Naive thymus-derived CD4-positive, alpha-beta T cell (primary cell): ENCODE results near the gene LRRC8D. TPM values are rescaled to one million over a fixed set of nuclear protein-coding genes. Genes with fewer than 3 reads are reported as not detected.
A peak's percentile ranks its signal among the peaks of the same experiment; 100 is the strongest.

ENCODE experiments used
- ATAC-seq: fragments of 150-1000 bp; cut with Tn5 transposase; 2 replicates; pipeline ENCODE4 v1.10.0; 2021; ENCODE audit warnings: mild to moderate bottlenecking, moderate library complexity
- CTCF ChIA-PET: fragments of 350-600 bp; sonication (Branson Sonifier 250); formaldehyde crosslinking; loops from one replicate; lab custom pipeline; 2021; ENCODE audit warnings: antibody characterized with exemption; lab: Charles Lee
- POLR2A ChIA-PET: fragments of 350-600 bp; sonication (Branson Sonifier 250); formaldehyde crosslinking; loops from one replicate; lab custom pipeline; 2021; ENCODE audit warnings: antibody characterized with exemption, inconsistent platforms; lab: Charles Lee
- DNase-seq, 9 donors: peaks; one replicate each; pipeline versions ENCODE4 v3.0.0 to v3.0.0-alpha.2; 2020 to 2022; ENCODE audit warnings: mixed read lengths in 1 of 9
- H3K27ac ChIP-seq: one replicate; pipeline ENCODE4 v1.7.0; 2013; ENCODE audit warnings: mild to moderate bottlenecking, low read depth, low read length, moderate library complexity
- H3K27me3 ChIP-seq, 2 donors: one replicate each; pipeline ENCODE4 v1.7.0; 2013; ENCODE audit warnings: low read length in 2 of 2, mild to moderate bottlenecking in 2 of 2, moderate library complexity in 2 of 2; ENCODE audit not compliant: control insufficient read depth in 2 of 2, insufficient read depth in 2 of 2
- H3K36me3 ChIP-seq, 3 experiments: 1 replicate in 2 of 3; 2 replicates in 1 of 3; pipeline ENCODE4 v1.7.0; 2013; ENCODE audit warnings: low read length in 3 of 3, mild to moderate bottlenecking in 3 of 3, moderate library complexity in 1 of 3; ENCODE audit not compliant: insufficient read depth in 3 of 3, control insufficient read depth in 2 of 3
- H3K4me1 ChIP-seq, 2 donors: one replicate each; pipeline ENCODE4 v1.7.0; 2013; ENCODE audit warnings: low read length in 2 of 2, mild to moderate bottlenecking in 2 of 2, moderate library complexity in 1 of 2; ENCODE audit not compliant: control insufficient read depth in 2 of 2, insufficient read depth in 2 of 2
- H3K4me3 ChIP-seq: 2 replicates; pipeline ENCODE4 v1.7.0; 2013; ENCODE audit warnings: mild to moderate bottlenecking, low read length
- H3K9me3 ChIP-seq, 3 experiments: 1 replicate in 2 of 3; 2 replicates in 1 of 3; pipeline ENCODE4 v1.7.0; 2013; ENCODE audit warnings: low read length in 3 of 3; ENCODE audit not compliant: control insufficient read depth in 2 of 3
- H3K27ac Mint-ChIP-seq, 9 donors: one replicate each; pipeline ENCODE4 v1.8.0; 2020 to 2022; ENCODE audit warnings: mixed read lengths in 9 of 9, mild to moderate bottlenecking in 8 of 9, moderate library complexity in 5 of 9, inconsistent platforms in 2 of 9
- H3K27me3 Mint-ChIP-seq, 5 donors: one replicate each; pipeline ENCODE4 v1.8.0; 2021 to 2022; ENCODE audit warnings: mixed read lengths in 5 of 5, mild to moderate bottlenecking in 1 of 5
- H3K36me3 Mint-ChIP-seq, 5 donors: one replicate each; pipeline ENCODE4 v1.8.0; 2020 to 2022; ENCODE audit warnings: mixed read lengths in 5 of 5, mild to moderate bottlenecking in 3 of 5, inconsistent platforms in 1 of 5
- H3K4me1 Mint-ChIP-seq, 7 donors: one replicate each; pipeline ENCODE4 v1.8.0; 2020 to 2022; ENCODE audit warnings: mixed read lengths in 7 of 7, mild to moderate bottlenecking in 3 of 7, inconsistent platforms in 1 of 7
- H3K4me3 Mint-ChIP-seq, 10 donors: one replicate each; pipeline ENCODE4 v1.8.0; 2020 to 2022; ENCODE audit warnings: mild to moderate bottlenecking in 10 of 10, mixed read lengths in 10 of 10, moderate library complexity in 6 of 10, inconsistent platforms in 2 of 10
- H3K9me3 Mint-ChIP-seq, 11 donors: one replicate each; pipeline ENCODE4 v1.8.0; 2020 to 2022; ENCODE audit warnings: mixed read lengths in 11 of 11, mild to moderate bottlenecking in 4 of 11, inconsistent platforms in 1 of 11, moderate library complexity in 1 of 11
- intact Hi-C, 2 donors: fragments of 100-400 bp; cut with micrococcal nuclease; formaldehyde crosslinking; loops; one replicate each; pipeline ENCODE4 v1.15.1; 2023
- polyA plus RNA-seq, 2 donors: library from polyadenylated mRNA; unstranded; fragments of 300-500 nt; fragmentation: Illumina TruSeq; gene quantifications; one replicate each; pipeline ENCODE4 v1.2.3, GENCODE V29; 2021
- total RNA-seq, 6 experiments: library from RNA in 5 of 6; stranded (reverse) in 5 of 6; gene quantifications; 1 replicate in 5 of 6; 2 replicates in 1 of 6; pipeline ENCODE4 v1.2.3 and lab custom pipeline; 2021 to 2026

LRRC8D gene
- total and polyA plus RNA-seq, 7 experiments from 2014 or later, result 21.1 to 65.7 (median 38.9) TPM

DNA sequence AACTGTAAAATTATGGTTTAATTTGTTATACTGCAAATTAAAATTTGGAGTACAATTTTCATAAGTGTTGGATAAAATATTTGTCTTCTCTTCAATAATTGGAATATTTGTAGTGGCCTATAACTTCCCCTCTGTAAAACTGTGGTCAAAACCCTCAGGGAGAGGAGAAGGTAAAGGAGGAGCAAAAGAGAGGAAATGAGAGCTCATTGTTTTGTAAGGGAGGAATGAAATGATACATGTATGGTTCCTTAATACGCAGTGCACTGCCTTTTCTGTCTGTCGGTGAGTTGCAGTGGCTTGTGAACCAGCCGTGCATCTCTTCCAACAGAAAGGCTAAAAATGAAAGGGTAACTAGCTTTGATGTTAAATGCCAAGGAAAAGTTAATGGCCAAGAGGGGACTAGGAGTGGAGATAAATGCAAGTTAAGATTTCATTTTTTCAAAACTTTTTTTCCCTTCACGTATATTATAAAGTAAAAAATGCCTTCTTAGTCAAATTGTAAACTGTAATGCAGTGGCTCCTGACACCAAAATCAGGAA lies 26.4 kb downstream of the LRRC8D start:
- no peaks in the 10 kb centered on the region for H3K27me3 Mint-ChIP-seq
- no peaks in the 10 kb centered on the region for H3K9me3 Mint-ChIP-seq
- H3K36me3 Mint-ChIP-seq, result peaks cover 0 to 28% (median 12%) of the 10 kb centered on the region in 5 donors
- ChIA-PET POLR2A (interaction anchor here (0.6 to 3.6 kb wide), 5 partner anchors 11 to 239 kb away, joined by 3 to 18 read pairs (median 5); partner anchors contain the start of gene LRRC8D), CTCF (interaction anchor here (0.6 kb wide), 1 partner anchor 140 kb away, joined by 4 read pairs; no protein-coding TSS in a partner anchor)
- Histone ChIP-seq H3K9me3 (no peaks in the 10 kb centered on the region), H3K27me3 (no peaks in the 10 kb centered on the region), H3K4me3 (peak overlapping the region; percentile 8), H3K36me3 (peaks cover 0 to 8% (median 0%) of the 10 kb centered on the region in 3 experiments), H3K4me1 (peaks cover 20 to 30% of the 10 kb centered on the region in 2 donors), H3K27ac (peak overlapping the region; percentile 64)
- H3K4me1 Mint-ChIP-seq, result peaks cover 53 to 80% (median 77%) of the 10 kb centered on the region in 7 donors
- ATAC-seq, result no peak
- H3K4me3 Mint-ChIP-seq, result peak overlapping the region; percentile 68 to 97 (median 86)
- no peak for DNase-seq
- intact Hi-C loops, result loop anchor here (2.0 to 10.0 kb wide), 2 partner anchors 16 to 108 kb away; no protein-coding TSS in a partner anchor
- peak overlapping the region; percentile 67 to 98 (median 94) for H3K27ac Mint-ChIP-seq

DNA sequence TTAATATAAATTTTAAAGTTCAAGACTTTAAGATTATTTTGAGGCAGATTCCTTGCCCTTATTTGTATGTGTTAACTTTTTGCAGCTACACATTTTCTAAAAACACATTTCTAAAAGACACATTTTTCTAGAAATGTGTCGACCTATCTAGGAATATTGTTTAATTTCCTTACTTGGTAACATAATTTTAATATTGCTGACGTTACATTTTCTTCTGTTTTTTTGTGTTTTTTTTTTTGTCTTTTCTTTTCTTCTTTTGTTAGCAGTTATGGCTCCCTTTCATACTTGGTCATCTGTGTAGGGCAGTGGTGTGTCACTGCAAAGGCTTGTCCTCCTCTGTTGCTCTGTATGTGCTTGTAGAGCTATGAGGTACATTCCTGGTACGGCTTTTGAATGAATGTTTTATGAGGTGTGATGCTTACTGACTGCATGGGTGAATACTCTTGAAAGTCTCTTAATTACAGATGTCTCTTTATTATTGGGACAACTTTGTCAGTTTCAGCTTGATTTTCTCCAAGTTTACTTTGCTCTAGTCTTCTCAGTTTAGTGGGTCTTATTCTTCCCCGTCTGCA lies 30.1 kb downstream of the LRRC8D start:
- Histone ChIP-seq H3K9me3 (no peaks in the 10 kb centered on the region), H3K27me3 (no peaks in the 10 kb centered on the region), H3K36me3 (no peaks in the 10 kb centered on the region), H3K4me1 (peaks cover 29 to 30% of the 10 kb centered on the region in 2 donors), H3K4me3 (no peak overlapping the region), H3K27ac (no peak overlapping the region)
- intact Hi-C loops, result no loop called here
- H3K4me3 Mint-ChIP-seq, result peak overlapping the region in 1 of 10 donors; percentile 13
- peaks cover 34 to 55% (median 48%) of the 10 kb centered on the region in 7 donors for H3K4me1 Mint-ChIP-seq
- H3K9me3 Mint-ChIP-seq, result no peaks in the 10 kb centered on the region
- DNase-seq, result no peak
- H3K27me3 Mint-ChIP-seq, result no peaks in the 10 kb centered on the region
- peak overlapping the region in 4 of 9 donors; percentile 4 to 68 (median 17) for H3K27ac Mint-ChIP-seq
- ChIA-PET CTCF (interaction anchor here (0.6 kb wide), 1 partner anchor 898 kb away, joined by 3 read pairs; no protein-coding TSS in a partner anchor), POLR2A (interaction anchor here (1.0 kb wide), 1 partner anchor 138 kb away, joined by 3 read pairs; no protein-coding TSS in a partner anchor)
- ATAC-seq, result no peak
- H3K36me3 Mint-ChIP-seq, result peaks cover 0 to 24% (median 12%) of the 10 kb centered on the region in 5 donors

DNA sequence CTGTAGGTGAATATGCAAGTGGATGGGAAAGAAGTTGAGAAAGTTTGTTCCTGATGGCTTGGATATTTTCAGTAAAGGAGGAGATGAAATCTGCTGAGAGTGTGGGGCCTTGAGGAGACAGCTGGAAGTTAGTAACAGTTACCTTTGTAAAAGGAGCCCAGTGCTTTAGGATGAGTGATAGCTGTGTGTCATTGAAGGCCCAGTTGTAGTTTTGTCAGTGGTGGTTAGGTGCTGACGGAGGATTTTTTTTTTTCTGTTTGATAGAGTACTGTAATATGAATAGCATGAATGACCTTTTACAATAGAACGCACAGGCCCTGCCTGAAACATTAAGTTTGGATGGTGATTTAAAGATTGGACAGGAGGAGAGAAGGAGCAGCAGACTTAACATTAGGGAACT lies 33.3 kb downstream of the LRRC8D start:
- peaks cover 0 to 16% (median 9%) of the 10 kb centered on the region in 5 donors for H3K36me3 Mint-ChIP-seq
- no peaks in the 10 kb centered on the region for H3K27me3 Mint-ChIP-seq
- H3K27me3 ChIP-seq, result no peaks in the 10 kb centered on the region
- intact Hi-C loops, result no loop called here
- no peaks in the 10 kb centered on the region for H3K9me3 Mint-ChIP-seq
- no peaks in the 10 kb centered on the region for H3K36me3 ChIP-seq
- DNase-seq, result no peak
- peaks cover 21 to 29% of the 10 kb centered on the region in 2 donors for H3K4me1 ChIP-seq
- no peak for ATAC-seq
- ChIA-PET POLR2A (interaction anchor here (0.9 to 1.4 kb wide), 4 partner anchors 9 to 22 kb away, joined by 3 to 8 read pairs (median 4); no protein-coding TSS in a partner anchor), CTCF (interaction anchor here (1.0 to 1.5 kb wide), 2 partner anchors 8 to 11 kb away, joined by 3 to 5 read pairs; no protein-coding TSS in a partner anchor)
- H3K4me1 Mint-ChIP-seq, result peaks cover 13 to 32% (median 22%) of the 10 kb centered on the region in 7 donors
- H3K4me3 Mint-ChIP-seq, result no peak overlapping the region
- H3K4me3 ChIP-seq, result no peak overlapping the region
- peak overlapping the region; percentile 72 for H3K27ac ChIP-seq
- H3K27ac Mint-ChIP-seq, result no peak overlapping the region
- H3K9me3 ChIP-seq, result no peaks in the 10 kb centered on the region

DNA sequence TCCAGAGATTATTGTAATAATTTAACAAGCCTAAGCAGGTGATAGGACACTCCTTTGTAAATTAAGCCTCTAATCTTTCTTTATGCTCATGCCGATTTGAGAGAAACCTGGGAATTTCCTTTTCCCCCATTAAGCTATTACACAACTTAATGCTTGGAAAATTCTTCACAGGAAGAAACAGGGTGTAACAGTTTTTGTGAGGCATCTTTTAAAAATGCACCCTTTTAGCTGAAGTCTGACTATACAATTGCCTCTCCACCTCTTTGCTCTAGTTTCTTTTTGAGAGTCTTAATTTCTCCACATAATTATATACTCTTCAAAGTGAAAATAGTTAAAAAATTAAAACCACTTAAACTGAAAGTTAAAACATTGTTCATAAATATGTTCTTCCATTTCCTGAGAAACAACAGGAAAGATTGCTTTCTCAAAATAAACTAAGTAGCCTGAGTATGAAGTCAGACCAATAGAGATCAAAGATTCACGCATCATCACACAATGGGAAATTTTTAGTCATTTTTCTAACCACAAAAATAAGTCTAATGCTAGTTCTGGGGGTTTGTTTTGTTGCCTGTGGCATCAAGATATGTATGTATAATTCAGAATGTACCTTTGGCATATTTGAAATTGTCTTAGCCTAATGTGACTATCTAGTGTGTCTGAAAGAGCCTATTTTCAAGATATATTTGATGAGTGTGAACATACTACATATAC lies 34.7 kb downstream of the LRRC8D start:
- intact Hi-C loops, result loop anchor here (1.0 to 5.0 kb wide), 4 partner anchors 10 to 223 kb away; partner anchors contain the start of genes LRRC8C (in 1 of the 2) and LRRC8D (in 1 of the 2)
- H3K4me1 ChIP-seq, result peaks cover 21 to 29% of the 10 kb centered on the region in 2 donors
- H3K9me3 ChIP-seq, result no peaks in the 10 kb centered on the region
- CTCF ChIA-PET, result interaction anchor here (1.5 kb wide), 1 partner anchor 12 kb away, joined by 5 read pairs; no protein-coding TSS in a partner anchor
- no peaks in the 10 kb centered on the region for H3K27me3 ChIP-seq
- DNase-seq, result peak in 7 of 9 donors; percentile 45 to 80 (median 67)
- peak overlapping the region in 5 of 10 donors; percentile 35 to 87 (median 53) for H3K4me3 Mint-ChIP-seq
- POLR2A ChIA-PET, result interaction anchor here (0.9 to 1.6 kb wide), 4 partner anchors 12 to 21 kb away, joined by 3 to 10 read pairs (median 4); no protein-coding TSS in a partner anchor
- no peaks in the 10 kb centered on the region for H3K9me3 Mint-ChIP-seq
- ATAC-seq, result peak; percentile 91
- no peaks in the 10 kb centered on the region for H3K27me3 Mint-ChIP-seq
- no peaks in the 10 kb centered on the region for H3K36me3 ChIP-seq
- peak overlapping the region; percentile 72 for H3K27ac ChIP-seq
- peaks cover 0 to 18% (median 8%) of the 10 kb centered on the region in 5 donors for H3K36me3 Mint-ChIP-seq
- no peak overlapping the region for H3K27ac Mint-ChIP-seq
- peak overlapping the region; percentile 2 for H3K4me3 ChIP-seq
- peaks cover 6 to 31% (median 8%) of the 10 kb centered on the region in 7 donors for H3K4me1 Mint-ChIP-seq

DNA sequence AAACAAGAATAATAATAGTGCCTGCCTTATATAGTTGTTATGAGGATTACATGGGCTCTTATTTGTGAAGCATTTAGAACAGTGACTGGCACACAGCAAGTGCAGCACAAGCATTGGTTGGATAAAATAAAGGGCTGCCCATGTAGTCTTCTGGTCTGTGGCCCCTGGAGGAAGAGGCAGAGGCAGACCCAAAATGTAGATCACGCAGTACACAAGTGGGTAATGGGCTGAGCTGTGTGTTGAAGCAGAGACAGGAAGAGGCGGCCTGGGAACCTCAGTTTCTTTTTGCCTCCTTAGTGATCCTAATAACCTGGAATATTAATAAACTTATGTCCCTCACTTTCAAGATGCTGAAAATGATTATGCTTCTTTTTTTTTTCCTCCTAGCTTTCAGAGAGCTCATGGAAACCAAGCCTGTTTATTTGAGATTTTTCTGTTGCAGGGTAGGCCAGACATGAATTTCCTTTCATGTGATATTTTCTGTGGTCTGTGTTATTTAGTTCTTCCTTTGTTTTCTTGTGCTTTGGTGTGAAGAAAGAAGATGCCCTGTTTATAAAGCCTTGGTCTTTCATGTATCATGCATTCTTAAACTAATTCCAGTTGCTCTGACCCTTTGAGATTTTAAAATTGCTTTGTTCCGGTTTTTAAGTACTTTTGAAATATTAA lies 42.5 kb downstream of the LRRC8D start:
- H3K4me1 Mint-ChIP-seq, result peaks cover 35 to 85% (median 57%) of the 10 kb centered on the region in 7 donors
- peak overlapping the region; percentile 61 to 94 (median 82) for H3K27ac Mint-ChIP-seq
- no peak overlapping the region for H3K4me3 ChIP-seq
- DNase-seq, result peak in 1 of 9 donors; percentile 27
- CTCF ChIA-PET, result interaction anchor here (0.5 kb wide), 1 partner anchor 13 kb away, joined by 4 read pairs; no protein-coding TSS in a partner anchor
- peak overlapping the region; percentile 20 to 79 (median 63) for H3K4me3 Mint-ChIP-seq
- H3K9me3 ChIP-seq, result no peaks in the 10 kb centered on the region
- H3K27me3 Mint-ChIP-seq, result no peaks in the 10 kb centered on the region
- H3K4me1 ChIP-seq, result peaks cover 4 to 18% of the 10 kb centered on the region in 2 donors
- POLR2A ChIA-PET, result interaction anchor here (0.8 to 1.6 kb wide), 3 partner anchors 10 to 123 kb away, joined by 4 to 5 read pairs (median 4); no protein-coding TSS in a partner anchor
- H3K27ac ChIP-seq, result peak overlapping the region; percentile 38
- ATAC-seq, result peak; percentile 70
- intact Hi-C loops, result loop anchor here (2.0 kb wide), 2 partner anchors 16 to 18 kb away; no protein-coding TSS in a partner anchor
- no peaks in the 10 kb centered on the region for H3K36me3 ChIP-seq
- H3K36me3 Mint-ChIP-seq, result peaks cover 0 to 50% (median 29%) of the 10 kb centered on the region in 5 donors
- no peaks in the 10 kb centered on the region for H3K9me3 Mint-ChIP-seq
- H3K27me3 ChIP-seq, result no peaks in the 10 kb centered on the region
